Loucy (cell line): Measurements from ENCODE around the gene TRMO.

ENCODE experiments used
- H2AFZ ChIP-seq: fragments of 200-600 bp; sonication (generic); 2 replicates; pipeline ENCODE4 v1.6.0; 2016; ENCODE audit warnings: antibody characterized with exemption, mild to moderate bottlenecking, low read length, moderate library complexity
- H3F3A ChIP-seq: fragments of 200-600 bp; 2 replicates; pipeline ENCODE4 v1.6.0; 2016; ENCODE audit warnings: antibody characterized with exemption, low read depth, mild to moderate bottlenecking
- H3K27me3 ChIP-seq: fragments of 200-600 bp; sonication (generic); 2 replicates; pipeline ENCODE4 v1.6.1; 2014; ENCODE audit warnings: low read length, mild to moderate bottlenecking; ENCODE audit not compliant: insufficient read depth, poor library complexity, severe bottlenecking
- H3K36me3 ChIP-seq: fragments of 200-600 bp; sonication (generic); 2 replicates; pipeline ENCODE4 v1.6.1; 2016; ENCODE audit warnings: low read length; ENCODE audit not compliant: insufficient read depth
- H3K4me1 ChIP-seq: fragments of 200-600 bp; sonication (generic); 2 replicates; pipeline ENCODE4 v1.5.1; 2014; ENCODE audit warnings: low read length, mild to moderate bottlenecking; ENCODE audit not compliant: insufficient read depth, poor library complexity, severe bottlenecking
- H3K4me2 ChIP-seq: fragments of 200-600 bp; sonication (generic); 2 replicates; pipeline ENCODE4 v1.6.0; 2014; ENCODE audit warnings: antibody characterized with exemption, low read length, low read depth, mild to moderate bottlenecking; ENCODE audit not compliant: poor library complexity, severe bottlenecking
- H3K4me3 ChIP-seq: fragments of 200-600 bp; sonication (generic); 2 replicates; pipeline ENCODE4 v1.5.1; 2014; ENCODE audit warnings: low read length, mild to moderate bottlenecking, mixed read lengths; ENCODE audit not compliant: poor library complexity, severe bottlenecking
- H3K79me2 ChIP-seq: fragments of 200-600 bp; sonication (generic); 2 replicates; pipeline ENCODE4 v1.6.1; 2014; ENCODE audit warnings: low read length; ENCODE audit not compliant: insufficient read depth
- H3K9ac ChIP-seq: fragments of 200-600 bp; sonication (generic); 2 replicates; pipeline ENCODE4 v1.6.0; 2014; ENCODE audit warnings: mild to moderate bottlenecking, low read depth, low read length, moderate library complexity; ENCODE audit not compliant: poor library complexity, severe bottlenecking
- H3K9me2 ChIP-seq: fragments of 200-600 bp; sonication (generic); replicated peaks from 2 replicates; pipeline ENCODE4 v1.6.1; 2016; ENCODE audit warnings: low read depth, low read length, mixed read lengths
- H3K9me3 ChIP-seq: fragments of 200-600 bp; sonication (generic); 2 replicates; pipeline ENCODE4 v1.6.1; 2014; ENCODE audit warnings: mild to moderate bottlenecking, antibody characterized with exemption, low read length, low read depth; ENCODE audit not compliant: insufficient read depth
- H4K20me1 ChIP-seq: fragments of 200-600 bp; sonication (generic); 2 replicates; pipeline ENCODE4 v1.6.0; 2014; ENCODE audit warnings: antibody characterized with exemption, low read length, mild to moderate bottlenecking; ENCODE audit not compliant: insufficient read depth, poor library complexity, severe bottlenecking
- CTCF ChIP-seq: fragments of 200-600 bp; sonication (generic); conservative IDR thresholded peaks from 2 replicates; pipeline ENCODE4 v1.5.1; 2014; ENCODE audit warnings: mild to moderate bottlenecking, antibody characterized with exemption, low read length
- EZH2phosphoT487 ChIP-seq: fragments of 200-600 bp; IDR thresholded peaks from 2 replicates; pipeline ENCODE4 v1.6.1; 2018; ENCODE audit warnings: antibody characterized with exemption, mild to moderate bottlenecking, moderate library complexity, borderline replicate concordance

TRMO gene

DNA sequence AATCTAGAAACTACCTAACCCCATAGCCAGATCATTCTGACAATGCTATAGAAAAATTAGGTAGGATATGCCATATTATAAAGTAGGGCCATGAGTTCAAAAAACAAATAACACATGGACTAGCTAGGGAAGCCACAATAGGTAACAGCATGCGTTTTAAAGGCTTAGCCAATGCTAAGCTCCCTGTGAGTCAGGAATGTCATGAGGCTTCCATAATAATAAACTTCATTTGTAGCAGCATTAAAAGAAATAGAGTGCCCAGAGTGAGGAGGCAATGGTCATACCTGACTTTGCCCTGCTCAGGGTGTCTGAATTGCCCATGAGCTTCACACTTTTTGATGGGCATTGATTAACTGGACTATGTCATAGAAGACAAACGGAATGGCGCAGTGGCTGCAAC, 53.4 kb downstream of the TRMO start:
- Histone ChIP-seq H3K9ac (no peak overlapping the region), H3K36me3 (no peaks in the 10 kb centered on the region), H3K79me2 (no peaks in the 10 kb centered on the region), H3K9me3 (no peaks in the 10 kb centered on the region), H2AFZ (no peak overlapping the region), H3K27me3 (no peaks in the 10 kb centered on the region), H4K20me1 (no peaks in the 10 kb centered on the region), H3K4me2 (no peak overlapping the region), H3K4me3 (no peak overlapping the region), H3K4me1 (no peaks in the 10 kb centered on the region), H3K9me2 (no peaks in the 10 kb centered on the region), H3F3A (no peaks in the 10 kb centered on the region)
- TF ChIP-seq EZH2phosphoT487 = no peak
- no peak for TF ChIP-seq CTCF

DNA sequence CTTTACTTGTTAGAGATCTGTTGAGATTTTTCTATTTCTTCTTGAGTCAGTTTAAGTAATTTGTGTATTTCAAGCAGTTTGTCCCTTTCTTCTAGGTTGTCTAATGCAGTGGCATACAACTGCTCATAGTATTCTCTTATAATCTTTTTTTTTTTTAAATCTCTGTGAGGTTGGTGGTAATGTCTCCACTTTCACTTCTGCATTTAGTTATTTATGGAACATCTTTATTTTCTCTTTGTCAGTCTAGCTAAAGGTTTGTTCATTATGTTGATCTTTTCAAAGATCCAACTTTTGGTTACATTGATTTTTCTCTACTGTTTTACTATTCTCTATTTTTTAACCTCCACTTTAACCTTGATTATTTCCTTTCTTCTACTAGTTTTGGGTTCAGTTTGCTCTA, 55.5 kb downstream of the TRMO start:
- Histone ChIP-seq H3K9me2 (no peaks in the 10 kb centered on the region), H3K27me3 (no peaks in the 10 kb centered on the region), H3F3A (no peaks in the 10 kb centered on the region), H3K4me2 (no peak overlapping the region), H3K9ac (no peak overlapping the region), H3K9me3 (no peaks in the 10 kb centered on the region), H2AFZ (no peak overlapping the region), H3K4me1 (no peaks in the 10 kb centered on the region), H4K20me1 (no peaks in the 10 kb centered on the region), H3K79me2 (no peaks in the 10 kb centered on the region), H3K4me3 (no peak overlapping the region), H3K36me3 (no peaks in the 10 kb centered on the region)
- TF ChIP-seq CTCF (no peak), EZH2phosphoT487 (no peak)

- Histone ChIP-seq H4K20me1 (no peaks in the 10 kb centered on the region), H3K36me3 (no peaks in the 10 kb centered on the region), H3K27me3 (no peaks in the 10 kb centered on the region), H3K4me1 (no peaks in the 10 kb centered on the region), H3K9ac (no peak overlapping the region), H3K9me3 (no peaks in the 10 kb centered on the region), H3F3A (no peaks in the 10 kb centered on the region), H3K9me2 (no peaks in the 10 kb centered on the region), H3K79me2 (no peaks in the 10 kb centered on the region), H3K4me3 (no peak overlapping the region), H3K4me2 (no peak overlapping the region), H2AFZ (no peak overlapping the region)
- TF ChIP-seq EZH2phosphoT487 (no peak), CTCF (no peak)
Measured at GRCh38 chr9:97866300-97866699, 56.0 kb downstream of the TRMO start.
